HG03280 (cell line): ENCODE data around the gene SLC34A1.
"Not testable (repeated sequence)": the region's sequence is repeated elsewhere in the genome, so short reads cannot be mapped to it uniquely, and the experiment has no call there.

Source experiments
- ATAC-seq: cut with Tn5 transposase; IDR thresholded peaks from one replicate; pipeline ENCODE4 v1.9.1; 2021; ENCODE audit warnings: mild to moderate bottlenecking, moderate library complexity; ENCODE audit not compliant: unreplicated experiment

SLC34A1 gene

GRCh38 chr5:177355162-177355867 is 28.9 kb upstream of the SLC34A1 start:
- no peak for ATAC-seq

DNA sequence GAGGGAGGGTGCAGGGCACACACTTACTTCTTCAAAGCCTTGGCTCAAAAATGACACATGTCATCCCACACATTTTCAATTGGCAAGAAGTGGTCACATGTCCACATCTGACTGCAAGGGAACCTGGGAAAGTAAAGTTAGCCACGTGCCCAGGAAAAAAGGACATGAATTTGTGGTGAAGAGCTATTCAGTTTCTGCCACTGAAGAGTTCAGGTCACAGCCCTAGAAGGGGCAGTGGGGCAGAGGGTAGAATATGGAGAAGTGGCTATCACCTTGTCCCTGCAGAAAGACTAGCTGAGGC is 28.4 kb upstream of the SLC34A1 start:
- ATAC-seq: no peak

GRCh38 chr5:177356746-177357145 is 27.5 kb upstream of the SLC34A1 start:
- ATAC-seq: no peak

DNA sequence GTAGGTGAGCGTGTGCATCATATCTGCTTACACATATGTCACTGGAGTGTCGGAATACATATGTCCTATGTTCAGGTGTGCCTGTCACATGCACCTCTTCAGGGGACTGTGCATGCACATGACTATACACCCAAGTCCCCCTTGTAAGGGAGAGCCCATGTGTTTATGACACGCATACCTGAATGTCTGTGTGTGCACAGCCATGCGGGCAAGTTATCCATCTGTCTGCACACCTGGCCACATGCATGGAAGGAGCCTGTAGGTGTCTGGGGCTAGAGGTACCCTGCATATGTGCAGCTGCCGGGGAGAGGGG is 27.1 kb upstream of the SLC34A1 start:
- ATAC-seq: peak; percentile 11

DNA sequence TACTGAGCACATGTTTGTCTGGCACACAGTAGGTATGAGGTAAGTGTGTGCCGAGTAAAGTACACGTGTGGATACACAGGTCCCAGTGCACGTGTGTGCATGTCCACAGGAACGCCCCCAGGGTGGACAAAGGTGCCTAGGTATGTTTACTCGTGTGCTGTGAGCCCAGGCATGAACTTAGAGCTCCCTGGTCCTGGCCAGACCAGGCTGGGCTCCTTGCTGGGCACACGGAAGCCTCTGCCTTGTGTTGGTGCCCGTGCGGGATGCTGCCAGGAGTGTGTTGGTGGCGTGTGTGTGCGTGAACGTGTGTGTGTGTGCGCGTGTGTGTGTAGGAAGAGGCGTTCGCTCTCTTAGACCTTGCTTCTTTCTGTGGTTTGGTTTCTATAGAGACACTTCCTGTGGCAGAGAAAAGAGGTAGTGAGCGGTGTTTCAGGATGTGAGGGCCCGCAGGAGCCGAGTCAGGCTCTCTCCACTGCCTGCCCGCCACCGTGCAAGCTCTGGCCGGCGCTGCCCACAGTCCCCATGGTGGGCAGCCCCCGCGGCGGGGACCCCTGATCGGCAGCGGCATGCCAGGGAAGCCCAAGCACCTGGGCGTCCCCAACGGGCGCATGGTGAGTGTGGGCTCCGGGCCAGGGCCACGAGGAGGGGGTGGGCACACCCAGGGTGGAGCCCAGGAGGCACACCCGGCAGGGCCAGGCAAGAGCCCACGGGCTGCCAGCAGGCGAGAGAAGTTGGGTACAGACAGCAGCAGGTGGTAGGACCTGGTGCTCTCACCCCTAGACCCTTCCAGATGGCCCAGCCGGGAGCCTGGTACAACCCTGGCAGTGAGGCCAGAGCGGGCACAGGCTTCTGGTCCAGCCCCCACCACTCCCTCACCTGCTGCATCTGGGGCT is 26.5 kb upstream of the SLC34A1 start, which contains the start of gene RGS14:
TSS of gene RGS14 (plus strand) at position 466 of the 893 bp plus-strand sequence. CDS start at position 567, 101 bp downstream.
- ATAC-seq: peak; percentile 90

DNA sequence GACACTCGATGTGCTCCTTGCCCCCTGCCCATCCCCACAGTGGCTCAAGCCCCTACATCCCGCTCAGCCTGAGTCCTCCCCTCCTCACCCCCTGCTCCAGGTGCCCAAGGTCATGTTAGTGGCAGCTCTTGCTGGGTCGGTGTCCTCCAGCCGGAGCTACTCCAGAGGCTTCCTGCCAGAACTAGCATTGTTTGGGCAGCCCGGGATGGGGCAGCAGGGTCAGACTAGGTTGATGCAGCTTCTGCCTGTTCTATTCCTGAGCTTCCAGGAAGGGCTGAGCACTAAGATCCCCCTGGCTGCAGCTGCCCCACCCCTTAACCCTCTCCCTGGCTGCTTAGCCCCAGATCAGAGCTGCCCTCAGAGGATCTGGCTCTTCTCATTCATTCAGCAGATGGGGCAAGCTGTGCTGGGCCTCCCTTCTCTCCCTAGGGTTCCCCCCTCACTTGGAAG is 25.8 kb upstream of the SLC34A1 start:
- no peak for ATAC-seq

- no peak for ATAC-seq
These were observed 24.8 kb upstream of the SLC34A1 start for GRCh38 chr5:177359451-177359851.

- no peak for ATAC-seq
These were observed 24.4 kb upstream of the SLC34A1 start for GRCh38 chr5:177359860-177360259.

GRCh38 chr5:177360740-177361139 is 23.5 kb upstream of the SLC34A1 start:
- ATAC-seq: not testable (repeated sequence)

GRCh38 chr5:177361418-177362291 is 22.6 kb upstream of the SLC34A1 start:
- no peak for ATAC-seq

DNA sequence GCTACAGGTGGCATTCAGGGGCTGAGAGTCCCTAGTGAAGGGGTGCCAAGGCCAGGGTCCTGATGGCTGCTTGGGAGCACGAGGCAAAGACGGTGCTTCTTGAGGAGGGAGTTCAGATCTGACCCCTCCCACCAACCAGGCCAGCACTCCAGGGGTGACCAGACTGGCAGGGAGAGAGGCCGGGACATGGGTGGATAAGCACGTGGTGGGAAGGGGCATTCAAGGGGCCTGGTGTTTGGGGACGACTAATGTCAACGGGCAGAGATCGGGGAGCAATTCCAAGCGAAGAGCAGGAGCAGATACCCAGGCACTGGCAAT is 22.0 kb upstream of the SLC34A1 start:
- ATAC-seq: no peak

GRCh38 chr5:177362610-177363507 is 21.4 kb upstream of the SLC34A1 start:
- ATAC-seq: no peak

DNA sequence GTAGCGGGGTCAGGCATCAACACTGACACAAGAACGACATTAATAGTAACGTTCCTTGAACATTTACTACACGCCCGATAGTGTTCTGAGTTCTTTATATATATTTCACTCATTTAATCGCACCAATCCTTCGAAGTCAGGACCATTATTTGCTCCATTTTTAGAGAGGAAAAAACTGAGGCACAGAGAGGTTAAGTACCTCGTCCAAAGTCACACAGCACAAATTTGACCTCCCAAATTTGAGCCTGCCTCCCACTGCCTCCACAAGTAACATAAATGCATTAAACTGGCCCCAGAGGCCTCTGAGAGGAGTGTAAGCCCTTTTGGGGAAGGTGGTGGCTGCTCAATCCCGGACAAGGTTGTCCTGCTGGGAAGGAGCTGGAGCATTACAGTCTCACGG is 20.7 kb upstream of the SLC34A1 start:
- ATAC-seq: no peak

DNA sequence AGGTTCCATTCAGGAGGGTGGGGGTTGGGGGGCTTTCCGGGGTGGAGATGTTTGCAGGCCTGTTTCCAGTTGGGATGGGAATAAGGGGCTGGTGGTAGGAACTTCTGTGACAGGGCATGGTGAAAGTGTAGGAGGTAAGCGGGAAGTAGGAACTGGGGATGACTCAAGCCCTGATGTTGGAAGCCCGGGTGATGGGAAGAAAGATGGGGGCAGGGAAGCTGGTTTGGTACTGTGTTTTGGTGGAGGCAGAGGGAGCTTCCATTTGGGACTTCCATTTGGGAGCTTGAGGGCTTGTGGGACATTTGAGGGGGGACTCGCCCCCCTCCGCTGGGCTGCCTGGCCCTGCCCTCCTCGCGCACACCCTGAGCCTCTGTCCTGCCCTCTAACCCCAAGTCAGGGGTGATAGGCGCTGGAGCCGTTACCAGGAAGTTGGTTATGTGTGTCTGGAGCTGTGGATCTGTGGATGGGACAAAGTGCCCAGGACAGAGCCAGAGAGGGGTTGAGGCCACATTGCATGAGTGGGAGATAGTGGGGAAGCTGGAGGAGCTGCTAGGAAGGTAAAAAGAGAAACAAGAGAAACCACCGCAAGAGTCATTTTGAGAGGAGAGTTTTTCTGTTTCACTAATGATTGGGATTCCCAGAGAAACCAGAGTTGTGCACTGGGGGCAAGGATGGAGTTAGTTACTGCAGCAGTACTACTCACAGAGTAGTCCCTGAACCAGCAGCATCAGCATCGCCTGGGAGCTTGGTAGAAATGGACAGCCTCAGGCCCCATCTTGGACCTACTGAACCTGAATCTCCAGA is 19.9 kb upstream of the SLC34A1 start:
- no peak for ATAC-seq

DNA sequence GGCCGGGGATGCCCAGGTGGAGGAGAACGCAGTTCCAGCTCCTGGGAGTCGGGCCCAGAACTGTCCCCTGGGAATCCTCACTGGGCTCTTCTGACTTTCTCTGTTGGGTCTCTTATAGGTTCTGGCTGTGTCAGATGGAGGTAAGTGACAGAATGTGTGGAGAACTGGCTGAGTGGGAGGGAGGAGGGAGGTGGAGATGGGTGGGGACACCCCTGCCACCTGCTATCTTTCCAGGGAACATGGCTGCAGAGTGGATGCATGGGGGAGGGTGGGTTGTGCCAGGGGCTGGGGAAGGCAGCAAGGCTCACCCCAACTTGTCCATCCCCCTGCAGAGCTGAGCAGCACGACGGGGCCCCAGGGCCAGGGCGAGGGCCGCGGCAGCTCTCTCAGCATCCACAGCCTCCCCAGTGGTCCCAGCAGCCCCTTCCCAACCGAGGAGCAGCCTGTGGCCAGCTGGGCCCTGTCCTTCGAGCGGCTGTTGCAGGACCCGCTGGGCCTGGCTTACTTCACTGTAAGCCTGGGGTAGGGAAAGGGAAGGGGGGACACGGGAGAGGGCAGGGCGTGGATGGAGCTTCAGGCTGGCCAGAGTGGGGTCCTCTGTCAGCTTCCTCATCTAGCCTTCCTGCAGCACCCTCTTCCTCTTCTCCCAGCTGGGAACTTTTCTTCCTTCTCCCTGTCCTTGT is 18.2 kb upstream of the SLC34A1 start:
- ATAC-seq: no peak

GRCh38 chr5:177366528-177367322 is 17.5 kb upstream of the SLC34A1 start:
- ATAC-seq: no peak

DNA sequence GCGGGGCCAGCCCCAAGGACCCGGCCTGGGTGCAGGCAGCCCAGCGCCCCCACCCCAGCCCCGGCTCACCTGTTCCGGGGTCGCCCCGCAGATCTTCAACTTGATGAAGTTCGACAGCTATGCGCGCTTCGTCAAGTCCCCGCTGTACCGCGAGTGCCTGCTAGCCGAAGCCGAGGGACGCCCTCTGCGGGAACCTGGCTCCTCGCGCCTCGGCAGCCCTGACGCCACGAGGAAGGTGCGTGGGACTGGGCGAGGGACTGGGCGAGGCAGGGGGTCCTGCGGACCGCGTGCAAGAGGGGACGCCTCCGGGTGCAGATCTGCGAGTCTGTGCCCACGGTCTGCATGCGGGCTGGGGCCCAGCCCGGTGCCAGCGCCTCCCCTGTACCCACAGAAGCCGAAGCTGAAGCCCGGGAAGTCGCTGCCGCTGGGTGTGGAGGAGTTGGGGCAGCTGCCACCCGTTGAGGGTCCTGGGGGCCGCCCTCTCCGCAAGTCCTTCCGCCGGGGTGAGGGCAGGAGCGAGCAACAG is 16.8 kb upstream of the SLC34A1 start:
- no peak for ATAC-seq
